Epithelial cell of prostate (primary cell): ENCODE measurements around the gene IQSEC3.
"Not testable (repeated sequence)": the region's sequence is repeated elsewhere in the genome, so short reads cannot be mapped to it uniquely, and the experiment has no call there.

Source experiments
- DNase-seq: peaks from one replicate; pipeline ENCODE4 v3.0.0-alpha.2; 2011; ENCODE audit warnings: low read depth, low spot score
- H3K27ac ChIP-seq: fragments of 450-650 bp; 2 replicates; pipeline ENCODE4 v1.5.1; 2017; ENCODE audit warnings: mild to moderate bottlenecking

IQSEC3 gene

DNA sequence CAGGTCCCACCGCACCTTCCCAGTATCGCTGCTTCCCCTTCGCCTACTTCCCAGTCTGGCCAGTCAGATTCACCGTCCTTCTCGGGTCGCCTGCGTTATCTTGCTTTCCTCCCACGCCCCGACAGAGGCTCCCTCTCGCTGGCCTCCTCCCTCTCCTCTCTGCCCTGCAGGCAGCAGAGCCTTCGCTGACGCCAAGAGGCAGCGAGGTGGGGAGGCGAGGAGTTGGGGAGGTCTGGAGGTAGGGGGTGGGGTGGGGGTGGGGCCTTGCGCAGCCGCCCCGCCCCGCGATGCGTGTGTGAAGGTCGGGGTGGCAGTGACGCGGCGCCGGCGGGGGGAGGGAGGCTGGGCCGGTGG, at the start of gene IQSEC3:
IQSEC3 (plus strand) TSS at position 340 of the 354 bp plus-strand sequence. CDS start 116 bp downstream, outside the sequence.
- not testable (repeated sequence) for DNase-seq, H3K27ac ChIP-seq

DNA sequence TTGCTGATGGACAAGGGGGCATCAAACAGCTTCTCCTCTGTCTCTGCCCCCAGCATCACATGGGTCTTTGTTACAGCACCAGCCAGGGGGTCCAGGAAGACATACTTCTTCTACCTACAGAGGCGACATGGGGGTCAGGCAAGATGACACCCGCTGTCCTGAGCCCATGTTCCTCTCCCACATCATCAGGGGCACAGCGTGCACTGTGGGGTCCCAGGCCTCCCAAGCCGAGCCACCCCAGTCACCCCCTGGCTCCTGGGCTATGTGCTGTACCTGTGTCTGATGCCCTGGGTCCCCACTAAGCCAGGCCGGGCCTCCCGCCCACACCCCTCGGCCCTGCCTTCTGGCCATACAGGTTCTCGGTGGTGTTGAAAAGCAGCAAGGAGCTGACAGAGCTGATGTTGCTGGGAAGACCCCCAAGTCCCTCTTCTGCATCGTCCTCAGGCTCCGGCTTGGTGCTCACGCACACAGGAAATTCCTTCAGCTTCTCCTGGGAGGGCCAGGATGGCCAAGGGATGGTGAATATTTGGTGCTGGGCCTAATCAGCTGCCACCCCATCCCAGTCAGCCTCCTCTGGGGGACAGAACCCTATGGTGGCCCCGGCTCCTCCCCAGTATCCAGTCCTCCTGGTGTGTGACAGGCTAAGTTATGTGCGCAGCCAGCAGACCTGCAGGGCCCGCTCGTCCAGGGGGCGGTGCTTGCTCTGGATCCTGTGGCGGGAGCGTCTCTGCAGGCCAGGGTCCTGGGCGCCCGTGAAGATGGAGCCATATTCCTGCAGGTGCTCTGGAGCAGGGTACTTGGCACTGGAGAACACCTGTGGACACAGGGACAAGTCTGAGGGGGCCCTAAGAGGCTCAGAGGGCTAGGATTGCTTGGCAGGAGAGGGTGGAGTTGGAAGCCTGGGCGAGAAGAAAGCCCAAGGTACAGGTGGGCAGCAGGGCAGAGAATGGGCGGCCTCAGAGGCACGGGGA, 48.9 kb upstream of the IQSEC3 start:
- DNase-seq = not testable (repeated sequence)

DNA sequence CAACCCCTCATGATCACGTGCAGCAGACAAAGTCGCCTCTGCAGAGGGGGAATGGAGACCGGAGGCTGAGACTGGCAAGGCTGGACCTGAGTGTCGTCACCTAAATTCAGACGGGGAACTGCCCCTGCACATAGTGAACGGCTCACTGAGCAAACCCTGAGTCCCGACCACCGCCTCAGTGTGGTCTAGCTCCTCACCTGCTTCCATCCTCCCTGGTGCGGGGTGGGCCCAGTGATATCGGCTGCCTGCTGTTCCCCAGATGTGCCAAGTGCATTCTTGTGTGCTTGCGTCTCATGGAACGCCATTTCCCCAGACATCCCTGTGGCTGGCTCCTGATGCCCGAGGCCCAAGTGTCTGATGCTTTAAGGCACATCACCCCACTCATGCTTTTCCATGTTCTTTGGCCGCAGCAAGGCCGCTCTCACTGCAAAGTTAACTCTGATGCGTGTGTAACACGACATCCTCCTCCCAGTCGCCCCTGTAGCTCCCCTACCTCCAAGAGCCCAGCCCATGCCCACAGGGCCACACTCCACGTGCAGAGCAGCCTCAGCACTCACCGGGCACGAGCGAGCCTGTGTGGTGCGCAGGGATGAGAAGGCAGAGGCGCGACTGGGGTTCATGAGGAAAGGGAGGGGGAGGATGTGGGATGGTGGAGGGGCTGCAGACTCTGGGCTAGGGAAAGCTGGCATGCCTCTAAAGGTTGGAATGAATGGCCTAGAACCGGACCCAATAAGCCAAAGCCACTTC, 47.6 kb upstream of the IQSEC3 start:
- not testable (repeated sequence) for DNase-seq, H3K27ac ChIP-seq

More for the DNA sequence above, 48.9 kb upstream of the IQSEC3 start:
- not testable (repeated sequence) for H3K27ac ChIP-seq

DNA sequence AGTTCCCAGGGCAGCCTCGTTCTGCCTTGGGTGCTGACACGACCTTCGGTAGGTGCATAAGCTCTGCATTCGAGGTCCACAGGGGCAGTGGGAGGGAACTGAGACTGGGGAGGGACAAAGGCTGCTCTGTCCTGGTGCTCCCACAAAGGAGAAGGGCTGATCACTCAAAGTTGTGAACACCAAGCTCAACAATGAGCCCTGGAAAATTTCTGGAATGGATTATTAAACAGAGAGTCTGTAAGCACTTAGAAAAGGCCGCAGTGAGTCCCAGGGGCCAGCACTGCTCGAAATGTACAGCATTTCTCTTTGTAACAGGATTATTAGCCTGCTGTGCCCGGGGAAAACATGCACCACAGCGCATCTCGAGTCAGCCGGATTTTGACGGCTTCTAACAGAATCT, 46.7 kb upstream of the IQSEC3 start:
- not testable (repeated sequence) for DNase-seq, H3K27ac ChIP-seq

DNA sequence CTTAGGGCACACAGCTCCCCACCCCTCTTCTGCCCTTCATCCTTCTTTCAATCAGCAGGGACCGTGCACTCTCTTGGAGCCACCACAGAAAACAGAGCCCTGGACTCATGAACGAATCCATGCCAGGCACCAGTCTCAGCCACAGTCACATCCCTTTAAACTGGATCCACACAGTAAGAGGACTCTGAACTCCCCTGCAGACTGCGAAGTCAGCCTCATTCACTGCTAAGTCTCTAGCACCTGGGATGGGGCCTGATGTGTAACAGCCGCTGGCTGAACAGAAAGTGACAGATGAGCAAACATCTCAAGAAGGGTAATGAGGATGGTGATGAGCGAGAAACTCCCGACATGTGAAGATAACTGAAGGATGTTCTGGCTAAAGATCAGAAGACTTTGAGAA, 45.8 kb upstream of the IQSEC3 start:
- H3K27ac ChIP-seq = no peak overlapping the region
- no peak for DNase-seq

DNA sequence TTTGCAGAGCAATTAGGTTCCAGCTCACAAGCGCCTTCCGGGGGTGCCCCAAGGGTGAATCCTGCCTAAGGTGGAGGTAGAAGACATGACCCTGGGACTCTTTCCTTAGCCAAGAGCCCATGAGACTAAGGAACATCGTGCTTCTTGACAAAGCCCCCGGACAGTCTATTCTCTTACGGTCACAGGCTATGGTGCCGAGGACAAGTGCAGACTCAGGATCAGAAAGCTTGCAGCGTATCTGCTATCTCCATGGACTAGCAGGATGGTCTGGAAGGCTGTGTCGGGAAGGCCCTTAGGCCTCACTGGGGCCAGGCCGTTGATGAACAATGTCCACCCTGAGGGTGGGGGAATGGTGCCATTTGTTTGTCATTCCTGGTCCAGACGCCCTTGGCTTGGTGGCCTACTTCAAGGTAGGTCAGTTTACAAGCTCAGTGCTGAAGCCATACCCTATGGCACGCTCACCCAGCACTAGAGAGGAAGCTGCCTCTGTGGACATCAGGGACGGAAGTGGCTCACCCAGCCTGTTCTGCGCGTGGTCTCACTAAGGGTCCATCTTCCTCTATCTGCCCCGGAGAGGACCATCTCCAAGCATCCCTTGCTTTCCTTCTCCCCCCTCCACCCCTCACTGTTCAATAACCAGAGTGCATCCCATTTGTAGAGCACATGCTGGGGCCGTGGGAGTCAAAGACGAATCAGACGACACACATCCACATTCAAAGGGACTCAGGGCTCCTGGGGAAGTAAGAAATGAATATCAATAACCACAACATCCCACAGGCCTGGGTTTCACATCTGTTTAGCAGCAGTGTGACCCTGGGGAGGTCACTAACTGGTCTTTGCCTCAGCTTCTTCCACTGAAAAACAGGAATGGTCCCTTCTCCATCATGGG, 45.0 kb upstream of the IQSEC3 start:
- H3K27ac ChIP-seq = no peak overlapping the region
- no peak for DNase-seq

DNA sequence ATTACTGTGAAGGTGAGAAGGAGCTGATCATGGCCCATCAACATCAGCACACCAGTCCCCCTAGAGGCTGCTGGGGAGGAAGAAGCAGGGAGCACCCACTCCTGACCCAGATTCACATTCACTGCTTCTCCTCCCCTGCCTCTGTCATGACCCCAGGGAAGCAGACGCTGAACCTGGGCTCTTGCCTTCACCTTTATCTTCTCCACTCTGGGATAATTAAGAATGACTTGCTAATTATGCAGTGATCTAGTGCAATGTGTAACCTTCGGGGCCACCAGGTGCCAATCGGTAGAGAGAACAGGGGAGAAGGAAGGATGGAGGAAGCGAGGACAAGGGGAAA, 44.4 kb upstream of the IQSEC3 start:
- no peak overlapping the region for H3K27ac ChIP-seq
- DNase-seq = no peak

DNA sequence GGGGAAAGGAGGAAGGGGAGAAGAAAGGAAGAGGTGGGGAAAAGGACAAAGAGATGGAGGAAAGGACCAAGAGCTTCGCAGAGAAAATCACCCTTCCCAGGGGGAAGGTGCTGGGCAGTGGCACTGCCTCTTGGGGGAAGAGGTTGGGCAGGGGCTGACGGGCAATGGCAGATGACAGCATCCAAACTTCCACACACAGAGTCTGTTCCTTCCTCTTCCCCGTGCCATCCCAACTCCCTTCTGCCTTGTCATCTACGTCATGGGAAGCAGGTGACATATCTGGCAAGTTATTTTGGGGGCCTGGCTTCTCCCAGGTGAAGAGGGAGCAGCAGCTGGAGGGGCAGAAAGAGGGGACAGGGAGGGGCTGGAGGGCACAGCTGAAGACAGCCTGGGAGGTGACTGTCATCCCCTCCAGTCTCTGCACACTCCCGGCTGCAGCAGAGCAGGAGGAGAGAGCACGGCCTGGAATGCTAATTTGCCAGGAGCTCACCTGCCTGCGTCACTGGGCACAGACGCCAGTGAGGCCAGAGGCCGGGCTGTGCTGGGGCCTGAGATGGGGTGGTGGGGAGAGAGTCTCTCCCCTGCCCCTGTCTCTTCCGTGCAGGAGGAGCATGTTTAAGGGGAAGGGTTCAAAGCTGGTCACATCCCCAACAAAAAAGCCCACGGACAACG, 43.9 kb upstream of the IQSEC3 start:
- no peak overlapping the region for H3K27ac ChIP-seq
- no peak for DNase-seq

DNA sequence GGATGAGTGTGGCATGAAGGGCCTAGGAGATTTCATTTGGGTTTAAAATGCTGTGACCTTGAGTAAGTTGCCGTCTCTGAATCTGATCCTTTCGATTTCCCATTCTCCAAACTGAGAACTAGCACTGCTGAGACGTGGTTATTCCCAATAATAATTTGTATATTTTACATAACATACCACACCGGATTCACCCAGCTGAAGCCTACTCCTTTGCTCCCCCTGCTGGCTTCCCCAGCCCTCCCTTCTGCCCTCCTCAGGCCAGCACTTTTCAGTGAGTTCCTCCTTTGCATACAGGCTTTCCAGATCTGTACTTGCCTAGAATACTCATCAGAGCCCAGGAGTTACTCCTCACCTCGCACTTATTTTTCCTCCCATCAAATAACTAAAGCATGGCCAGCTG, 38.7 kb upstream of the IQSEC3 start:
- H3K27ac ChIP-seq, DNase-seq: not testable (repeated sequence)

DNA sequence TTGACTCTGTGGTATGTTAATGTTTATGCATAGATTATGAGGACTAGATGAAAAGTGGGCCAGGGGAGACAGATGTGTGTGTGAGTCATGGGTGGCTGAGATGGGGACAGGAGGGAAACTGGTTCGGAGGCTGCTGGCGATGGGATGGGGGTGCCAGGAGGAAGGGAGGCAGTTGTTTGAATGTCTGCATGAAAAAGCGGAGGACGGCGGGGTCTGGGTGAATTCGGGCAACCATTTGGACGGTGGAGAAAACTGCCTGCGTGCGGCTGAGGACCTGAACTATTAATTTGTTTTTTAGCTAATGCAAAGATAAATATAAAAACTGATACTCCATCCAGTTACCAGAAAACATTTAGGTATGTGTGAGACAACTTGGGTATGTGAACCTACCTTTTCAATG, 27.8 kb upstream of the IQSEC3 start:
- H3K27ac ChIP-seq, DNase-seq: not testable (repeated sequence)

DNA sequence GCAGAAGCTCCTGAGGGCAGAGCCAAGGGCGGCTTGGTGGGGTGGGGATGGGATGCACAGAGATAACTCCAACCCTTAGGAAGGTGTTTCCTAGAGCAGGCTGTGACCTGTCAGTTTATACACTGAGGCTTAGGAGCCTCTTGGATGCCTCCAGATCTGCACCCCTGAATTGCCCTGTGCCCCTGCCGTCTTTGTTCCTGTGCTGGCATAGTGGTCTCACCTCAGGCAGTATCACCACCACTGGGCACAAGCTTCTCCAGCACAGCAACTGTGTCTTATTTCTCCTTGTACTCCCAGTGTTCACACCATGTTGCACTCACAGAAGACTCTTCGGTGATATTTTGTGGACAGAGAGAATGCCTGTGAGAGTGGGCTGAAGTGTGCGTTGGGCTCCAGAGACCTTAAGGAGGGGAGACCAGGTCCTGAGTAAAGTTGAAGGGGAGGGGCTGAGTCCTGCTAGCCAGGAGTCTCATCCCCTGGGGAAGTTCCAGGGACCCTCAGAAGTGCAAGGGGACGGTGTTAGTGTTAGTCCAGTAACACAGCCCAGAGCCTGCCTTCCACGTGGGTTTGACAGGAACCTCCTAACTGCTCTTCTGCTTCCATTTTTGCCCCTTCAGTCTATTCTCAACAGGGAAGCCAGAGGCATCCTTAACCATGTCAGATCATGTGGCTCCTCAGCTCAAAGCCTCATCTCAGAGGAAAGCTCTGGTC, 26.9 kb upstream of the IQSEC3 start:
- not testable (repeated sequence) for H3K27ac ChIP-seq, DNase-seq

DNA sequence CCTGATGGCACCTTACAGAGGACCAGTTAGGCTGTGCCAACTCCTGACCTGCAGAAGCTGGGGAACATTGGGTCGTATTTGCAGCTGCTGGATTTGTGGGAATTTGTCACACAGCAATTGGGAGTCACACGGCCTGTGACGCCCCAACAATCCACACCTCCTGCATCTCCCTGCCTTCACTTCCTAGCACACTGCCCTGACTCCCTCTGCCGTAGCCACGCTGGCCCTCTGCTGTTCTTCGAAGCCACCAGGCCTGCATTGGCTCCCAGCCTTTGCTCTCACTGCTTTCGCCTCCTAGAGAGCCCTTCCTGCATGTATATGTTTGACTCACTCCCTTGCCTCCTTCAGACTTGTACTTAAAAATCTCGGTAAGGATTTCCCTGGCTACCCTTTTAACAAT, 22.2 kb upstream of the IQSEC3 start:
- not testable (repeated sequence) for H3K27ac ChIP-seq, DNase-seq

DNA sequence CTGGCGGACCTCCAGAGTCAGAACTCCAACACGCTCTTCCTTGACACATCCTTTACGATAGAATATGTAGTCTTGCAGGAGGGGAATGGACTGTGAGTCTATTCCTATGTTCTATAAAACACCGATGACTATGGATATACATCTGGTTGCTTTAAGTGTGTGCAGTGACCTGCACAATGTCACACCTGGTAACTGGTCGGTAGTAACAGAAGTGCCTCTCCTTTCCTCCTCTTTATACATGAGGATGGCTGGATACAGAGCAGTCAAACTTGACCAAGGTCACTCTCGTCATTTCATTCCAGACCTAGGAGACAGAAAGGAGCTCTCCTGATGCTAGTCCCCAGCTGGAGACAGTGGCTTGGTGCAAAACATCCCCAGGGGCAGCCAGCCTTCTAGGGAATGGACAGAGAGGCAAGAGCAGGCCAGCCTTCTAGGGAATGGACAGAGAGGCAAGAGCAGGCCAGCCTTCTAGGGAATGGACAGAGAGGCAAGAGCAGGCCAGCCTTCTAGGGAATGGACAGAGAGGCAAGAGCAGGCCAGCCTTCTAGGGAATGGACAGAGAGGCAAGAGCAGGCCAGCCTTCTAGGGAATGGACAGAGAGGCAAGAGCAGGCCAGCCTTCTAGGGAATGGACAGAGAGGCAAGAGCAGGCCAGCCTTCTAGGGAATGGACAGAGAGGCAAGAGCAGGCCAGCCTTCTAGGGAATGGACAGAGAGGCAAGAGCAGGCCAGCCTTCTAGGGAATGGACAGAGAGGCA, 21.2 kb upstream of the IQSEC3 start:
- not testable (repeated sequence) for H3K27ac ChIP-seq, DNase-seq

DNA sequence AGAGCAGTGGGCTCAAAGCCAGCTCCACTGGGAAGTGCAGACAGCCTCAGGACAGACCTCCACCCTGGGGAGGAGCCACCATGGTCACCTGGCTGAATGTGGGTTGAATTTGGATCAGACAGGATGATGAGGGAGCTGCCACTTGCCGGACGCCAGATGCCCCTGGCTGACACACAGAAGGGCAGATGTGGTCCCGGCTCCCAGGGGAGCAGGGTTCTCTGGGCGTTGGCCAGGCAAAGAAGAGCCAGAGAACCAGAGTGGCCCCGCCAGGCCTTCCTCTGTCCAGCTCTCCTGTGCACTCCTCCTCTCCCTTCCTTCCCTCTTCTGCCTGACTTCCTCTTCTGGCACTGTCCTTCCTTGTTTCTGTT, 20.6 kb upstream of the IQSEC3 start:
- not testable (repeated sequence) for H3K27ac ChIP-seq, DNase-seq

DNA sequence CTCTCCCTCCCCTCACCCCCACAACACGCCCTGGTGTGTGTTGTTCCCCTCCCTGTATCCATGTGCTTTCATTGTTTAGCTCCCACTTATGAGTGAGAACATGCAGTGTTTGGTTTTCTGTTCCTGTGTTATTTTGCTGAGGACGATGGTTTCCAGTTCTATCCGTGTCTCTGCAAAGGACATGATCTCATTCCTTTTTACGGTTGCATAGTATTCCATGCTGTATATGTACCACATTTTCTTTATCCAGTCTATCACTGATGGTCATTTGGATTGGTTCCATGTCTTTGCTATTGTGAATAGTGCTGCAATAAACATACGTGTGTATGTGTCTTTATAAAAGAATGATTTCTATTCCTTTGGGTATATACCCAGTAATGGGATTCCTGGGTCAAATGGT, 20.0 kb upstream of the IQSEC3 start:
- DNase-seq, H3K27ac ChIP-seq: not testable (repeated sequence)

DNA sequence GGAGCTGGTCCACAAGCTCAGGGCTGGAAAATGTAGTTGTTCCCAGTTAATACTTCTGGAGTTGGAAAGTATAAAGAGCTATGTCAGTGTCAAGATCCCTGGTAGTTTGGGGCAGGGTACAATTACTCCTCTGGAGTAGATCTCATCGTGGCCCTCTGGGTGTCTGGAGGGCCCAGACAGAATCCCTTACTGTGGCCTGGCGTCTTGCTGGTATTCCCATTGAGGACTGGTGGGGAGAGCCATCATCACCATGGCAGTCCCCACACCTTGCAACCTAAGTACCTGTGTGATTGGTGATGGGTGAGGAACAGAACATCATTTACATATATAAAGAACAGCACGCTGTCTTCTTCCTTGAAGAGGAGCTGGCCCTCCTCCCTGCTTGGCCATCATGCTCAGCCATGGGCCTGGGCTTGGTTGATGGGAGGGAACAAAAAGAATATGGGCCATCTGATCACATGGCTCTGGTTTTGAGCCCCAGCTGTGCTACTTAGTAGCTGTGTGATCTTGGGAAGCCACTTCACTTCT, 18.8 kb upstream of the IQSEC3 start:
- DNase-seq, H3K27ac ChIP-seq: not testable (repeated sequence)

DNA sequence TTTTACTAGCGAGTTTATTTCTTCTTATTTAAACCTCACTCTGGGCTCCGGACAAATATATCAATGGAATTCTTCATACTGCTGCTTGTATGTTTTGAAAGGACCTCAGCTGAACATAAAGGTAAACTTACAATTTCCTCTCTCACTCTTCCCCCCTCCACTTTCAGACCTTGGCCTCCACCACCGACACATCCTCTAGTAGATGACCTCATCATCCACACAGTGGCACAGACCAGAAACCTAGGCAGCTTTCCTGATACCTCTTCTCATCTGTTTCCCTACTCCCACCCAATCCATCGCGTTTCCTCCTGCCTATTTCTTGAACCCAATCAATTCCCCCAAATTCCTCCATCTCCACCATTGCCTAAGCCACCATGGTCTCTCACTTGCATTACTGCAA, 17.4 kb upstream of the IQSEC3 start:
- H3K27ac ChIP-seq, DNase-seq: not testable (repeated sequence)

DNA sequence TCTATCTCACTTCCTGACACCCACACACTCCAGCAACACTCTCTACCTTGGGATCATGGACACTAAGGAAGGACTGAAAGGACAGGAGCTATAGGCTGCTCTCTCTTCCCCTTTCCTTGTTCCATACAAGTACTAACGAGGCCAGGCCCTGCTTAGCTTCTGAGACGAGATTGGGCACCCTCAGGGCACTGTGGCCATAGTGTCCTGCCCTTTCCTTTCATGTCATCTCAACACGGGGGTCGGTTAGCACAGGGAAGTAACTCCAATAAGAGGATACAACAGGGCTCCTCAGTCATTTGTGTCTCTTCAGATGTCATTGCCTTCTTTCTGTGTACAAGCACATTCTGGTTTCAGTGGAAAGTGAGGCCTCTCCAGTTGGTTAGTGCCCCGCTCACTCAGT, 15.5 kb upstream of the IQSEC3 start:
- not testable (repeated sequence) for DNase-seq, H3K27ac ChIP-seq
